HEK293 (cell line): ENCODE data around the gene RIN2.

Experiments used
- CTCF ChIA-PET: fragments of 350-600 bp; formaldehyde crosslinking; extraction: SDS; loops from one replicate; lab custom pipeline; 2021; ENCODE audit warnings: antibody characterized with exemption; lab: Yijun Ruan, JAX
- POLR2A ChIA-PET: fragments of 300-600 bp; formaldehyde crosslinking; extraction: SDS; loops from one replicate; lab custom pipeline; 2020; ENCODE audit warnings: antibody characterized with exemption, inconsistent platforms; lab: Yijun Ruan, JAX
- H3K27ac ChIP-seq: fragments of 200-500 bp; sonication (Bioruptor generic); 2 replicates; pipeline ENCODE4 v1.5.1; 2014; ENCODE audit warnings: low read depth, low read length, control low read depth, inconsistent platforms; ENCODE audit errors: extremely low read depth
- H3K36me3 ChIP-seq, 2 experiments: fragments of 200-500 bp in 1 of 2; sonication (Bioruptor generic) in 1 of 2; 1 replicate in 1 of 2; 2 replicates in 1 of 2; pipeline ENCODE4 v1.5.1; 2014 to 2017; ENCODE audit warnings: inconsistent platforms in 2 of 2, low read length in 2 of 2; ENCODE audit not compliant: control insufficient read depth in 2 of 2, insufficient read depth in 1 of 2
- H3K4me1 ChIP-seq: fragments of 200-500 bp; sonication (Bioruptor generic); 2 replicates; pipeline ENCODE4 v1.5.1; 2014; ENCODE audit warnings: mild to moderate bottlenecking, low read length, inconsistent platforms; ENCODE audit not compliant: control insufficient read depth, insufficient read depth
- H3K4me3 ChIP-seq: 2 replicates; pipeline ENCODE4 v1.5.1; 2011; ENCODE audit warnings: low read depth, mild to moderate bottlenecking, control low read depth, low read length, moderate library complexity
- H3K9me3 ChIP-seq: fragments of 200-500 bp; sonication (Bioruptor generic); 2 replicates; pipeline ENCODE4 v1.5.1; 2014; ENCODE audit warnings: low read depth, low read length, inconsistent platforms; ENCODE audit not compliant: control insufficient read depth, insufficient read depth
- BCL11A ChIP-seq: fragments of 450-650 bp; formaldehyde crosslinking; IDR thresholded peaks from 2 replicates; pipeline ENCODE4 v1.5.1; 2016; ENCODE audit warnings: low read depth, missing biosample characterization, missing genetic modification characterization
- SP7 ChIP-seq: fragments of 450-650 bp; formaldehyde crosslinking; IDR thresholded peaks from 2 replicates; pipeline ENCODE4 v1.5.1; 2016; ENCODE audit warnings: missing biosample characterization, missing genetic modification characterization
- WT1 ChIP-seq: fragments of 450-650 bp; formaldehyde crosslinking; IDR thresholded peaks from 2 replicates; pipeline ENCODE4 v1.5.1; 2016; ENCODE audit warnings: missing biosample characterization, missing genetic modification characterization
- ZFHX2 ChIP-seq: fragments of 450-650 bp; formaldehyde crosslinking; conservative IDR thresholded peaks from 2 replicates; pipeline ENCODE4 v1.5.1; 2016; ENCODE audit warnings: missing biosample characterization, missing genetic modification characterization
- ZNF132 ChIP-seq: fragments of 450-650 bp; formaldehyde crosslinking; IDR thresholded peaks from 2 replicates; pipeline ENCODE4 v1.5.1; 2017; ENCODE audit warnings: missing biosample characterization, missing genetic modification characterization, borderline replicate concordance
- ZNF138 ChIP-seq: fragments of 450-650 bp; formaldehyde crosslinking; IDR thresholded peaks from 2 replicates; pipeline ENCODE4 v1.5.1; 2016; ENCODE audit warnings: missing biosample characterization, missing genetic modification characterization, borderline replicate concordance
- ZNF140 ChIP-seq: fragments of 450-650 bp; formaldehyde crosslinking; IDR thresholded peaks from 2 replicates; pipeline ENCODE4 v1.5.1; 2016; ENCODE audit warnings: missing biosample characterization, missing genetic modification characterization
- ZNF169 ChIP-seq: fragments of 450-650 bp; formaldehyde crosslinking; IDR thresholded peaks from 2 replicates; pipeline ENCODE4 v1.5.1; 2016; ENCODE audit warnings: missing biosample characterization, missing genetic modification characterization
- ZNF2 ChIP-seq: fragments of 450-650 bp; formaldehyde crosslinking; IDR thresholded peaks from 2 replicates; pipeline ENCODE4 v1.5.1; 2016; ENCODE audit warnings: missing biosample characterization, missing genetic modification characterization
- ZNF214 ChIP-seq: fragments of 450-650 bp; formaldehyde crosslinking; IDR thresholded peaks from 2 replicates; pipeline ENCODE4 v1.5.1; 2017; ENCODE audit warnings: missing biosample characterization, mild to moderate bottlenecking, missing genetic modification characterization, borderline replicate concordance
- ZNF292 ChIP-seq: fragments of 450-650 bp; formaldehyde crosslinking; IDR thresholded peaks from 2 replicates; pipeline ENCODE4 v1.5.1; 2016; ENCODE audit warnings: low read depth, missing biosample characterization, missing genetic modification characterization, borderline replicate concordance
- ZNF48 ChIP-seq: fragments of 450-650 bp; formaldehyde crosslinking; IDR thresholded peaks from 2 replicates; pipeline ENCODE4 v1.5.1; 2016; ENCODE audit warnings: missing biosample characterization, missing genetic modification characterization
- ZNF529 ChIP-seq: fragments of 450-650 bp; formaldehyde crosslinking; IDR thresholded peaks from 2 replicates; pipeline ENCODE4 v1.5.1; 2017; ENCODE audit warnings: missing genetic modification characterization, missing biosample characterization; ENCODE audit not compliant: insufficient replicate concordance
- ZNF549 ChIP-seq: fragments of 450-650 bp; IDR thresholded peaks from 2 replicates; pipeline ENCODE4 v1.5.1; 2018; ENCODE audit warnings: missing biosample characterization, missing genetic modification characterization, mild to moderate bottlenecking, inconsistent platforms, moderate library complexity
- ZNF585B ChIP-seq: fragments of 450-650 bp; formaldehyde crosslinking; IDR thresholded peaks from 2 replicates; pipeline ENCODE4 v1.5.1; 2016; ENCODE audit warnings: missing biosample characterization, missing genetic modification characterization
- ZNF610 ChIP-seq: fragments of 450-650 bp; formaldehyde crosslinking; IDR thresholded peaks from 2 replicates; pipeline ENCODE4 v1.5.1; 2016; ENCODE audit warnings: missing biosample characterization, missing genetic modification characterization, borderline replicate concordance
- ZNF621 ChIP-seq: fragments of 450-650 bp; formaldehyde crosslinking; IDR thresholded peaks from 2 replicates; pipeline ENCODE4 v1.5.1; 2017; ENCODE audit warnings: missing biosample characterization, missing genetic modification characterization
- ZNF629 ChIP-seq: fragments of 450-650 bp; formaldehyde crosslinking; IDR thresholded peaks from 2 replicates; pipeline ENCODE4 v1.5.1; 2017; ENCODE audit warnings: missing biosample characterization, missing genetic modification characterization
- ZSCAN16 ChIP-seq: fragments of 450-650 bp; formaldehyde crosslinking; IDR thresholded peaks from 2 replicates; pipeline ENCODE4 v1.5.1; 2016; ENCODE audit warnings: missing biosample characterization, missing genetic modification characterization
- TF ChIP-seq, protein P1 (sequence below): fragments of 450-650 bp; formaldehyde crosslinking; IDR thresholded peaks from 2 replicates; pipeline ENCODE4 v1.5.1; 2016; ENCODE audit warnings: missing biosample characterization, missing genetic modification characterization
- TF ChIP-seq, protein P2 (sequence below): fragments of 450-650 bp; formaldehyde crosslinking; IDR thresholded peaks from 2 replicates; pipeline ENCODE4 v1.5.1; 2016; ENCODE audit warnings: missing biosample characterization, missing genetic modification characterization
- TF ChIP-seq, protein P3 (sequence below): fragments of 450-650 bp; formaldehyde crosslinking; IDR thresholded peaks from 2 replicates; pipeline ENCODE4 v1.5.1; 2016; ENCODE audit warnings: missing biosample characterization, missing genetic modification characterization, borderline replicate concordance

Gene RIN2

DNA sequence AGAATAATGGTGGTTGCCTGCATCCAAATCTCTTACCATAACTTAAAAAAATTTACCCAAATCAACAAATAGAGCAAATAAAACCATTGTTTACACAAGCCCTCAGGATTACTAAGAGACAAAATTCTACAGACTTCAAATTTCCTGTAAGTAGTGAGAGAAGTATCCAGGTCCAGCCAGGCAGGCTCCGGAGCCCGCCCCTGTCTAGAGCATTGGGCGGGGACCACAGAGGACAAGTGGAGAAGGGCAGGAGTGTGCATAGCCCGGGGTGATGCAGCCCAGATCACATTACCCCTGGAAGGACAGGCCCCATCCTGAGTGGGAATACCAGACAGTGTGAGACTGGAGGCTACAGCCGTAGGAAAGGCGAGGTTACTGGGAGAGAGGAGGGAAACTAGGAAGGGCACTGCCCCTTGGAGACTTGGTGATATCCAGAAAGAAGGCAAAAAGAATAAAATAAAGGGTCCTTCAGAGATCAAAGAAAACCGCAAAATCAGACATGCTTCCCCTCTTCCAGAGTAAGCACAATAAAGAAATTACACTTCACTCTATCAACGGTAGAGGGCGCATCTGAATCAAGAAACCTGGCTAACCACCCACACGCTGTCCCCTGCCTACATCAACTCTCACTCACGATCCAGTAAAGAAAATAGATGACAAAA lies 26.6 kb downstream of the RIN2 start (continued):
- TF ChIP-seq, protein P1, sequence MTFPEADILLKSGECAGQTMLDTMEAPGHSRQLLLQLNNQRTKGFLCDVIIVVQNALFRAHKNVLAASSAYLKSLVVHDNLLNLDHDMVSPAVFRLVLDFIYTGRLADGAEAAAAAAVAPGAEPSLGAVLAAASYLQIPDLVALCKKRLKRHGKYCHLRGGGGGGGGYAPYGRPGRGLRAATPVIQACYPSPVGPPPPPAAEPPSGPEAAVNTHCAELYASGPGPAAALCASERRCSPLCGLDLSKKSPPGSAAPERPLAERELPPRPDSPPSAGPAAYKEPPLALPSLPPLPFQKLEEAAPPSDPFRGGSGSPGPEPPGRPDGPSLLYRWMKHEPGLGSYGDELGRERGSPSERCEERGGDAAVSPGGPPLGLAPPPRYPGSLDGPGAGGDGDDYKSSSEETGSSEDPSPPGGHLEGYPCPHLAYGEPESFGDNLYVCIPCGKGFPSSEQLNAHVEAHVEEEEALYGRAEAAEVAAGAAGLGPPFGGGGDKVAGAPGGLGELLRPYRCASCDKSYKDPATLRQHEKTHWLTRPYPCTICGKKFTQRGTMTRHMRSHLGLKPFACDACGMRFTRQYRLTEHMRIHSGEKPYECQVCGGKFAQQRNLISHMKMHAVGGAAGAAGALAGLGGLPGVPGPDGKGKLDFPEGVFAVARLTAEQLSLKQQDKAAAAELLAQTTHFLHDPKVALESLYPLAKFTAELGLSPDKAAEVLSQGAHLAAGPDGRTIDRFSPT (tag by site-specific recombination): 0 out of 2 replicates have a peak, but pooled peaks have one; percentile 36
- TF ChIP-seq WT1 (tag by site-specific recombination) (no peak), ZFHX2 (peak; percentile 86)

DNA sequence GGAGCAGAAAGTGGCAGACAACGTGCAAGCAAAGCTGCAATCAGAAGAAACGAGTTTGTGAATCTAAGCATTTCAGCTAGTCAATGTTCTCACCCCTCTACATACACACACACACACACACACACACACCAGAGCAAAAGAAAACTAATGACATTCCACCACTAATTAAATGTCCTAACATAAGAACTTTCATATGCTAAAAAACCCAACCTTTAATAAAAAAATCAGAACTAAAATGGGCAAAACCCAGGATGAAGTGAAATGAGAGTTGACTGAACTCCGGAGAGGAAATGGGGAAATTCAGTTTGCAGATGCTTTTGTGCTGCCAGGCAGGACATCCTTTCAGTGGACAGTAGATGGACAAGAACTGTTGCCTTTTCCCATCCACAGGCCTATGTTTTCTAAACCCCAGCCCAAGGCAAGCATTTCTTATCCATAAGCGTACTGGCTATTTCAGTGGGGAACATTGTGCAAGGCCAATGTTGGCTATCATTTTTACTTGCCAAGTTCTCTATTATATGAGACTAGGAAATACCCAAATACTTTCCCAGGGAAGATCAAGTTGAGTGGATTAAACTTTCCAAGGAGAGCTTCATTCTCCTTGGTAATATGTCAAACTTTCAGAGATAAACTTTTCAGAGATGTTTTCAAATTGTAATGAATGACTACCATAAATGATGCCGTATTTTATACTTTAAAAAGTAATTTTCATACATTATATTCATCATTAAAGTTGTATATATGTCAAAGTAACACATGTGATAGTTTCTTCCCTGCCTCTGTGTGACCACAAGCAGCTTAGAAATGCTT lies 27.3 kb downstream of the RIN2 start:
- Histone ChIP-seq H3K9me3 (no peaks in the 10 kb centered on the region), H3K4me1 (peaks cover 6% of the 10 kb centered on the region; the same call in 1 of the 2 replicates), H3K27ac (no peak overlapping the region), H3K36me3 (no peaks in the 10 kb centered on the region), H3K4me3 (no peak overlapping the region)
- ChIA-PET CTCF (interaction anchor here (0.6 to 3.2 kb wide), 20 partner anchors 19 to 295 kb away, joined by 3 to 25 read pairs (median 3); no protein-coding TSS in a partner anchor), POLR2A (interaction anchor here (1.7 to 1.9 kb wide), 2 partner anchors 192 to 232 kb away, joined by 4 read pairs; partner anchors contain the start of gene NAA20)
- TF ChIP-seq ZNF529 (tag by site-specific recombination): no peak
- no peak for TF ChIP-seq ZNF610 (tag by site-specific recombination)
- no peak for TF ChIP-seq ZNF138
- TF ChIP-seq, protein P2, sequence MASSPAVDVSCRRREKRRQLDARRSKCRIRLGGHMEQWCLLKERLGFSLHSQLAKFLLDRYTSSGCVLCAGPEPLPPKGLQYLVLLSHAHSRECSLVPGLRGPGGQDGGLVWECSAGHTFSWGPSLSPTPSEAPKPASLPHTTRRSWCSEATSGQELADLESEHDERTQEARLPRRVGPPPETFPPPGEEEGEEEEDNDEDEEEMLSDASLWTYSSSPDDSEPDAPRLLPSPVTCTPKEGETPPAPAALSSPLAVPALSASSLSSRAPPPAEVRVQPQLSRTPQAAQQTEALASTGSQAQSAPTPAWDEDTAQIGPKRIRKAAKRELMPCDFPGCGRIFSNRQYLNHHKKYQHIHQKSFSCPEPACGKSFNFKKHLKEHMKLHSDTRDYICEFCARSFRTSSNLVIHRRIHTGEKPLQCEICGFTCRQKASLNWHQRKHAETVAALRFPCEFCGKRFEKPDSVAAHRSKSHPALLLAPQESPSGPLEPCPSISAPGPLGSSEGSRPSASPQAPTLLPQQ: no peak
- TF ChIP-seq ZNF629: no peak
- 0 out of 2 replicates have a peak, but pooled peaks have one; percentile 2 for TF ChIP-seq ZNF2 (tag by site-specific recombination)
- TF ChIP-seq ZNF292 (tag by site-specific recombination): no peak

DNA sequence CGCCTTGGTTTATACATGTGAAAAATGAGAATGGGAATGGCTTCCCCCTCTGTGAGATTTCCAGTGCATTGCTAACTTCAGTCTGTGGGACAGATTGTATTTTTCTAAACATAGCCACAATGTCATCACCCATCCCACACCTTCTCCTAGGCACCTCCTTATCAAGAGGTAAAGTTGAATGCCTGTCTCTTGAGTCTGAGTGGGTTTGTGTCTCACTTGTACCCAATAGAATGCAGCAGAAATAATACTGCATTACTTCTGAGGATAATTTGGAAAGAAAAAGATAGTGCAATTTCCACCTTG lies 27.9 kb downstream of the RIN2 start:
- peaks cover 6% of the 10 kb centered on the region; the same call in 1 of the 2 replicates for H3K4me1 ChIP-seq
- POLR2A ChIA-PET: interaction anchor here (1.7 kb wide), 1 partner anchor 191 kb away, joined by 4 read pairs; no protein-coding TSS in a partner anchor
- H3K27ac ChIP-seq: no peak overlapping the region
- no peak for TF ChIP-seq ZNF140
- no peak for TF ChIP-seq ZNF48 (tag by site-specific recombination)
- TF ChIP-seq, protein P3, sequence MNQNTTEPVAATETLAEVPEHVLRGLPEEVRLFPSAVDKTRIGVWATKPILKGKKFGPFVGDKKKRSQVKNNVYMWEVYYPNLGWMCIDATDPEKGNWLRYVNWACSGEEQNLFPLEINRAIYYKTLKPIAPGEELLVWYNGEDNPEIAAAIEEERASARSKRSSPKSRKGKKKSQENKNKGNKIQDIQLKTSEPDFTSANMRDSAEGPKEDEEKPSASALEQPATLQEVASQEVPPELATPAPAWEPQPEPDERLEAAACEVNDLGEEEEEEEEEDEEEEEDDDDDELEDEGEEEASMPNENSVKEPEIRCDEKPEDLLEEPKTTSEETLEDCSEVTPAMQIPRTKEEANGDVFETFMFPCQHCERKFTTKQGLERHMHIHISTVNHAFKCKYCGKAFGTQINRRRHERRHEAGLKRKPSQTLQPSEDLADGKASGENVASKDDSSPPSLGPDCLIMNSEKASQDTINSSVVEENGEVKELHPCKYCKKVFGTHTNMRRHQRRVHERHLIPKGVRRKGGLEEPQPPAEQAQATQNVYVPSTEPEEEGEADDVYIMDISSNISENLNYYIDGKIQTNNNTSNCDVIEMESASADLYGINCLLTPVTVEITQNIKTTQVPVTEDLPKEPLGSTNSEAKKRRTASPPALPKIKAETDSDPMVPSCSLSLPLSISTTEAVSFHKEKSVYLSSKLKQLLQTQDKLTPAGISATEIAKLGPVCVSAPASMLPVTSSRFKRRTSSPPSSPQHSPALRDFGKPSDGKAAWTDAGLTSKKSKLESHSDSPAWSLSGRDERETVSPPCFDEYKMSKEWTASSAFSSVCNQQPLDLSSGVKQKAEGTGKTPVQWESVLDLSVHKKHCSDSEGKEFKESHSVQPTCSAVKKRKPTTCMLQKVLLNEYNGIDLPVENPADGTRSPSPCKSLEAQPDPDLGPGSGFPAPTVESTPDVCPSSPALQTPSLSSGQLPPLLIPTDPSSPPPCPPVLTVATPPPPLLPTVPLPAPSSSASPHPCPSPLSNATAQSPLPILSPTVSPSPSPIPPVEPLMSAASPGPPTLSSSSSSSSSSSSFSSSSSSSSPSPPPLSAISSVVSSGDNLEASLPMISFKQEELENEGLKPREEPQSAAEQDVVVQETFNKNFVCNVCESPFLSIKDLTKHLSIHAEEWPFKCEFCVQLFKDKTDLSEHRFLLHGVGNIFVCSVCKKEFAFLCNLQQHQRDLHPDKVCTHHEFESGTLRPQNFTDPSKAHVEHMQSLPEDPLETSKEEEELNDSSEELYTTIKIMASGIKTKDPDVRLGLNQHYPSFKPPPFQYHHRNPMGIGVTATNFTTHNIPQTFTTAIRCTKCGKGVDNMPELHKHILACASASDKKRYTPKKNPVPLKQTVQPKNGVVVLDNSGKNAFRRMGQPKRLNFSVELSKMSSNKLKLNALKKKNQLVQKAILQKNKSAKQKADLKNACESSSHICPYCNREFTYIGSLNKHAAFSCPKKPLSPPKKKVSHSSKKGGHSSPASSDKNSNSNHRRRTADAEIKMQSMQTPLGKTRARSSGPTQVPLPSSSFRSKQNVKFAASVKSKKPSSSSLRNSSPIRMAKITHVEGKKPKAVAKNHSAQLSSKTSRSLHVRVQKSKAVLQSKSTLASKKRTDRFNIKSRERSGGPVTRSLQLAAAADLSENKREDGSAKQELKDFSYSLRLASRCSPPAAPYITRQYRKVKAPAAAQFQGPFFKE (tag by site-specific recombination): no peak
- no peak for TF ChIP-seq ZNF585B (tag by site-specific recombination)
- TF ChIP-seq ZNF621 (tag by site-specific recombination): no peak
- TF ChIP-seq ZNF529 (tag by site-specific recombination): no peak
- no peak for TF ChIP-seq ZSCAN16 (tag by site-specific recombination)
- TF ChIP-seq ZNF132 (tag by site-specific recombination): no peak
- no peak for TF ChIP-seq ZNF549
- TF ChIP-seq BCL11A: no peak
- no peak for TF ChIP-seq SP7
- no peak for TF ChIP-seq ZNF2 (tag by site-specific recombination)
- TF ChIP-seq ZNF214: no peak
- TF ChIP-seq ZNF169: no peak
- TF ChIP-seq, all 188 proteins: peak for 0
- Histone ChIP-seq H3K36me3 (no peaks in the 10 kb centered on the region), H3K9me3 (no peaks in the 10 kb centered on the region), H3K4me3 (no peak overlapping the region)
- CTCF ChIA-PET: interaction anchor here (0.6 to 3.2 kb wide), 15 partner anchors 18 to 240 kb away, joined by 3 to 25 read pairs (median 3); no protein-coding TSS in a partner anchor
